Left ventricle myocardium inferior (tissue), 1 donor: ENCODE measurements around the gene GBF1. TPM values are rescaled to one million over a fixed set of nuclear protein-coding genes. Genes with fewer than 3 reads are reported as not detected.

Experiments
- DNase-seq: peaks from one replicate; pipeline ENCODE4 v3.0.0-alpha.2; 2020
- H3K27ac ChIP-seq: fragments of 200-600 bp; replicated peaks from 2 replicates; pipeline ENCODE4 v1.8.0; 2021
- H3K27me3 ChIP-seq: fragments of 200-600 bp; 2 replicates; pipeline ENCODE4 v1.8.0; 2021; ENCODE audit warnings: low read depth
- H3K36me3 ChIP-seq: fragments of 200-600 bp; 2 replicates; pipeline ENCODE4 v1.8.0; 2021
- H3K4me1 ChIP-seq: fragments of 200-600 bp; 2 replicates; pipeline ENCODE4 v1.8.0; 2021
- H3K4me3 ChIP-seq: fragments of 200-600 bp; 2 replicates; pipeline ENCODE4 v1.8.0; 2021; ENCODE audit warnings: mild to moderate bottlenecking, moderate library complexity
- H3K9me3 ChIP-seq: fragments of 200-600 bp; replicated peaks from 2 replicates; pipeline ENCODE4 v1.8.0; 2021
- CTCF ChIP-seq: fragments of 200-600 bp; IDR thresholded peaks from 2 replicates; pipeline ENCODE4 v1.8.0; 2021; ENCODE audit warnings: antibody characterized with exemption, mild to moderate bottlenecking, borderline replicate concordance
- intact Hi-C: fragments of 100-400 bp; cut with micrococcal nuclease; formaldehyde crosslinking; loops from one replicate; pipeline ENCODE4 v1.11.0; 2022
- total RNA-seq: library from RNA; stranded (reverse); fragmentation: NEBNext Ultra II Directional; extraction: Animal tissue kit (Norgen Biotek cat#: 25700); gene quantifications from one replicate; pipeline ENCODE4 v1.2.1, GENCODE V29; 2021
- donor health status: DM: no; HTN: yes; CAD: no; lungs with severe emphysema.

GBF1 gene
- total RNA-seq, 1 donor from 2014 or later: 43.2 TPM

- intact Hi-C loops: no loop called here
- no peaks in the 10 kb centered on the region for H3K9me3 ChIP-seq
- TF ChIP-seq CTCF: no peak
- peak overlapping the region; percentile 21 for H3K27ac ChIP-seq
- no peaks in the 10 kb centered on the region for H3K27me3 ChIP-seq
- H3K36me3 ChIP-seq: peaks cover 8% of the 10 kb centered on the region
- H3K4me1 ChIP-seq: peaks cover 65% of the 10 kb centered on the region
- no peak for DNase-seq
- H3K4me3 ChIP-seq: no peak overlapping the region
These were observed 30.0 kb downstream of the GBF1 start for GRCh38 chr10:102275343-102275742.

GRCh38 chr10:102279104-102279503, 33.8 kb downstream of the GBF1 start:
- H3K27ac ChIP-seq: peak overlapping the region; percentile 89
- DNase-seq: no peak
- intact Hi-C loops: no loop called here

GRCh38 chr10:102280397-102281101, 35.2 kb downstream of the GBF1 start:
- Histone ChIP-seq H3K4me3 (peak overlapping the region; percentile 56), H3K27me3 (no peaks in the 10 kb centered on the region), H3K36me3 (peaks cover 8% of the 10 kb centered on the region), H3K4me1 (peaks cover 82% of the 10 kb centered on the region), H3K9me3 (no peaks in the 10 kb centered on the region), H3K27ac (peak overlapping the region; percentile 89)
- no peak for TF ChIP-seq CTCF
- peak; percentile 37 for DNase-seq
- intact Hi-C loops: no loop called here

More at GRCh38 chr10:102279104-102279503, 33.8 kb downstream of the GBF1 start:
- Histone ChIP-seq H3K4me1 (peaks cover 82% of the 10 kb centered on the region), H3K9me3 (no peaks in the 10 kb centered on the region), H3K27me3 (no peaks in the 10 kb centered on the region), H3K36me3 (peaks cover 8% of the 10 kb centered on the region), H3K4me3 (no peak overlapping the region)
- no peak for TF ChIP-seq CTCF

GRCh38 chr10:102281102-102281487, 35.8 kb downstream of the GBF1 start:
- peaks cover 8% of the 10 kb centered on the region for H3K36me3 ChIP-seq
- no peak for DNase-seq
- intact Hi-C loops: no loop called here
- no peak for TF ChIP-seq CTCF
- peak overlapping the region; percentile 89 for H3K27ac ChIP-seq
- H3K4me1 ChIP-seq: peaks cover 82% of the 10 kb centered on the region
- no peaks in the 10 kb centered on the region for H3K9me3 ChIP-seq
- no peaks in the 10 kb centered on the region for H3K27me3 ChIP-seq
- peak overlapping the region; percentile 56 for H3K4me3 ChIP-seq

GRCh38 chr10:102283488-102283887, 38.2 kb downstream of the GBF1 start:
- peaks cover 97% of the 10 kb centered on the region for H3K4me1 ChIP-seq
- no peak for TF ChIP-seq CTCF
- H3K27ac ChIP-seq: peak overlapping the region; percentile 89
- H3K36me3 ChIP-seq: no peaks in the 10 kb centered on the region
- H3K9me3 ChIP-seq: no peaks in the 10 kb centered on the region
- no peaks in the 10 kb centered on the region for H3K27me3 ChIP-seq
- intact Hi-C loops: no loop called here
- no peak for DNase-seq
- no peak overlapping the region for H3K4me3 ChIP-seq
